DMS53 (cell line): ENCODE measurements around the gene ZGLP1.

Source experiments
- DNase-seq: peaks from one replicate; lab custom pipeline; 2025; lab: John Stamatoyannopoulos, UW

ZGLP1 gene

GRCh38 chr19:10277795-10278589 is 31.6 kb downstream of the ZGLP1 start:
- no peak for DNase-seq

GRCh38 chr19:10274589-10274988 is 35.0 kb downstream of the ZGLP1 start:
- no peak for DNase-seq

- no peak for DNase-seq
Observed at GRCh38 chr19:10271543-10272086, 38.0 kb downstream of the ZGLP1 start.

- peak; percentile 73 for DNase-seq
Observed at GRCh38 chr19:10270616-10271394, 38.8 kb downstream of the ZGLP1 start, which contains the start of gene ICAM1. ICAM1 (plus strand) TSS chr19:10271120; CDS start chr19:10271160, 40 bp downstream.

- peak; percentile 53 for DNase-seq
Observed at GRCh38 chr19:10270180-10270615, 39.4 kb downstream of the ZGLP1 start.

- peak; percentile 77 for DNase-seq
Observed at GRCh38 chr19:10269333-10270179, 40.1 kb downstream of the ZGLP1 start.

- no peak for DNase-seq
Observed at GRCh38 chr19:10268071-10268470, 41.5 kb downstream of the ZGLP1 start.

- no peak for DNase-seq
Observed at GRCh38 chr19:10266706-10267105, 42.9 kb downstream of the ZGLP1 start.

- no peak for DNase-seq
Observed at GRCh38 chr19:10262771-10263170, 46.8 kb downstream of the ZGLP1 start.

- peak; percentile 78 for DNase-seq
Observed at GRCh38 chr19:10260141-10260584, 49.5 kb downstream of the ZGLP1 start.

- peak; percentile 95 for DNase-seq
Observed at GRCh38 chr19:10259162-10259905, 50.3 kb downstream of the ZGLP1 start.

GRCh38 chr19:10258080-10258710 is 51.4 kb downstream of the ZGLP1 start:
- DNase-seq, result no peak

- DNase-seq, result no peak
Observed at GRCh38 chr19:10256970-10257615, 52.5 kb downstream of the ZGLP1 start.

GRCh38 chr19:10256551-10256950 is 53.1 kb downstream of the ZGLP1 start:
- DNase-seq, result no peak

GRCh38 chr19:10255358-10255757 is 54.3 kb downstream of the ZGLP1 start:
- no peak for DNase-seq
